ENCODE data around the gene SCLY. TPM values are rescaled to one million over a fixed set of nuclear protein-coding genes. Genes with fewer than 3 reads are reported as not detected.

SCLY gene
- total RNA-seq, 1 experiment from 2014 or later, result 28.7 TPM

GRCh38 chr2:238094438-238095022, 33.7 kb downstream of the SCLY start:
- no peaks in the 10 kb centered on the region for H3K9me2 ChIP-seq (ENCODE audit: insufficient read depth)
- ATAC-seq (no peak), DNase-seq (ENCODE audit: low read depth, low spot score) (no peak)
- ChIA-PET CTCF (no interaction called here), POLR2A (no interaction called here), RAD21 (ENCODE audit: low non-redundant PET in 1 of 2, low total read pairs in 2 of 2, uncharacterized antibody in 2 of 2, unreplicated experiment in 2 of 2) (no interaction called here)
- H3K9me3 ChIP-seq (ENCODE audit: control insufficient read depth in 1 of 2, insufficient read depth in 1 of 2, low read depth in 1 of 2, low read length in 2 of 2), result no peaks in the 10 kb centered on the region
- no peaks in the 10 kb centered on the region for H3K36me3 ChIP-seq (ENCODE audit: control insufficient read depth in 1 of 2, insufficient read depth in 2 of 2, low read length in 2 of 2)
- no peak overlapping the region for H3K4me3 ChIP-seq (replicated peaks in 1 of 2; ENCODE audit: low read depth in 1 of 2, low read length in 2 of 2)
- no peak overlapping the region for H2AFZ ChIP-seq (ENCODE audit: low read depth, low read length, poor library complexity, severe bottlenecking)
- no peaks in the 10 kb centered on the region for H3K79me2 ChIP-seq (ENCODE audit: insufficient read depth, low read length)
- intact Hi-C loops (cut with micrococcal nuclease), result no loop called here
- H3K27me3 ChIP-seq (ENCODE audit: insufficient read depth, low read length), result no peaks in the 10 kb centered on the region
- no peak overlapping the region for H3K27ac ChIP-seq (ENCODE audit: low read depth, low read length)
- BruUV-seq (replicated peaks), result no TSS peak
- H3K4me2 ChIP-seq (ENCODE audit: low read length), result no peak overlapping the region
- H4K20me1 ChIP-seq (ENCODE audit: insufficient read depth), result no peaks in the 10 kb centered on the region
- TF ChIP-seq ZNF274 (IDR thresholded peaks at IDR 0.05; ENCODE audit: low read depth, low read length), result no peak
- TF ChIP-seq YY1 (IDR thresholded peaks at IDR 0.05; ENCODE audit: extremely low read depth, insufficient replicate concordance, low read depth, low read length), result no peak
- TF ChIP-seq CBX3 (IDR thresholded peaks at IDR 0.05; ENCODE audit: low read depth), result no peak
- TF ChIP-seq TCF7L2 (IDR thresholded peaks at IDR 0.05; ENCODE audit: borderline replicate concordance, extremely low read depth, insufficient read depth, insufficient read length), result no peak
- TF ChIP-seq ZFX (IDR thresholded peaks at IDR 0.05), result no peak
- no peak for TF ChIP-seq CTCF (IDR thresholded peaks at IDR 0.05 in 2 of 3, conservative IDR thresholded peaks at IDR 0.05 in 1 of 3; ENCODE audit: borderline replicate concordance in 1 of 3, insufficient read depth in 1 of 3, low read depth in 2 of 3, low read length in 2 of 3)
- H3K4me1 ChIP-seq (ENCODE audit: control insufficient read depth in 1 of 2, insufficient read depth in 2 of 2, low read length in 2 of 2), result peaks cover 6 to 15% of the 10 kb centered on the region in 2 experiments; a peak in 3 of 4 replicates
- no peak overlapping the region for H3K9ac ChIP-seq (ENCODE audit: low read length)

DNA sequence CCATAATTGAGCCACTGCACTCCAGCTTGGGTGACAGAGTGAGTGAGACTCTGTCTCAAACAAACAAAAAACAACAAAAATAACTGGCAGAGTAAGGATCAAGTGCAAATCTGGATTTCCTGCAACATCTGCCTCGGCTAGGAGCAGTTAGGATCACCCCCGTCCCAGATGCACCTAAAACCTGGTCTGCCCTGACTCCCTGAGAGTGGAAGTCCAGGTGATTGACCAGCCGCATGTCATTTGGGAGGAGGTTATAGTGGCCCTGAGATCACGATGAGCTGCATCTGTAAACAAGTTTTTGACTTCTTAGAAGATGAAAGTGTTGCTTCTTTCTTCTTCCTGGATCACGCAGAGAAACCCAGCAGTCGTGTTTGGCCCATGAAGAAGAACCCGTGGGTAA, 34.3 kb downstream of the SCLY start:
- no TSS peak for BruUV-seq (replicated peaks)
- no peaks in the 10 kb centered on the region for H3K9me2 ChIP-seq (ENCODE audit: insufficient read depth)
- no peaks in the 10 kb centered on the region for H3K27me3 ChIP-seq (ENCODE audit: insufficient read depth, low read length)
- no peak overlapping the region for H3K4me2 ChIP-seq (ENCODE audit: low read length)
- H3K36me3 ChIP-seq (ENCODE audit: control insufficient read depth in 1 of 2, insufficient read depth in 2 of 2, low read length in 2 of 2), result no peaks in the 10 kb centered on the region
- H3K79me2 ChIP-seq (ENCODE audit: insufficient read depth, low read length), result no peaks in the 10 kb centered on the region
- no peak overlapping the region for H2AFZ ChIP-seq (ENCODE audit: low read depth, low read length, poor library complexity, severe bottlenecking)
- H3K4me1 ChIP-seq (ENCODE audit: control insufficient read depth in 1 of 2, insufficient read depth in 2 of 2, low read length in 2 of 2), result peaks cover 6 to 15% of the 10 kb centered on the region in 2 experiments; a peak in 3 of 4 replicates
- ATAC-seq, result no peak
- ChIA-PET CTCF (no interaction called here), POLR2A (no interaction called here), RAD21 (ENCODE audit: low non-redundant PET in 1 of 2, low total read pairs in 2 of 2, uncharacterized antibody in 2 of 2, unreplicated experiment in 2 of 2) (interaction anchor here in 1 of 2 experiments (0.7 kb wide), 1 partner anchor 44 kb away, joined by 3 read pairs; no protein-coding TSS in a partner anchor)
- intact Hi-C loops (cut with micrococcal nuclease), result no loop called here
- no peak overlapping the region for H3K4me3 ChIP-seq (replicated peaks in 1 of 2; ENCODE audit: low read depth in 1 of 2, low read length in 2 of 2)
- no peak overlapping the region for H3K9ac ChIP-seq (ENCODE audit: low read length)
- no peak overlapping the region for H3K27ac ChIP-seq (ENCODE audit: low read depth, low read length)
- H3K9me3 ChIP-seq (ENCODE audit: control insufficient read depth in 1 of 2, insufficient read depth in 1 of 2, low read depth in 1 of 2, low read length in 2 of 2), result no peaks in the 10 kb centered on the region
- DNase-seq (ENCODE audit: low read depth, low spot score), result no peak
- no peaks in the 10 kb centered on the region for H4K20me1 ChIP-seq (ENCODE audit: insufficient read depth)
- TF ChIP-seq JUND (IDR thresholded peaks at IDR 0.05) (no peak), SRF (IDR thresholded peaks at IDR 0.05; ENCODE audit: low read depth) (no peak), TCF7L2 (IDR thresholded peaks at IDR 0.05; ENCODE audit: borderline replicate concordance, extremely low read depth, insufficient read depth, insufficient read length) (no peak), FOSL1 (IDR thresholded peaks at IDR 0.05; ENCODE audit: low read depth) (no peak), ATF3 (IDR thresholded peaks at IDR 0.05) (no peak), POLR2AphosphoS5 (IDR thresholded peaks at IDR 0.05; ENCODE audit: low read depth, low read length) (no peak), RAD21 (IDR thresholded peaks at IDR 0.05; ENCODE audit: low read depth) (no peak), SP1 (IDR thresholded peaks at IDR 0.05; ENCODE audit: low read depth) (no peak), EGR1 (IDR thresholded peaks at IDR 0.05; ENCODE audit: low read depth) (no peak)
- TF ChIP-seq, protein P1, sequence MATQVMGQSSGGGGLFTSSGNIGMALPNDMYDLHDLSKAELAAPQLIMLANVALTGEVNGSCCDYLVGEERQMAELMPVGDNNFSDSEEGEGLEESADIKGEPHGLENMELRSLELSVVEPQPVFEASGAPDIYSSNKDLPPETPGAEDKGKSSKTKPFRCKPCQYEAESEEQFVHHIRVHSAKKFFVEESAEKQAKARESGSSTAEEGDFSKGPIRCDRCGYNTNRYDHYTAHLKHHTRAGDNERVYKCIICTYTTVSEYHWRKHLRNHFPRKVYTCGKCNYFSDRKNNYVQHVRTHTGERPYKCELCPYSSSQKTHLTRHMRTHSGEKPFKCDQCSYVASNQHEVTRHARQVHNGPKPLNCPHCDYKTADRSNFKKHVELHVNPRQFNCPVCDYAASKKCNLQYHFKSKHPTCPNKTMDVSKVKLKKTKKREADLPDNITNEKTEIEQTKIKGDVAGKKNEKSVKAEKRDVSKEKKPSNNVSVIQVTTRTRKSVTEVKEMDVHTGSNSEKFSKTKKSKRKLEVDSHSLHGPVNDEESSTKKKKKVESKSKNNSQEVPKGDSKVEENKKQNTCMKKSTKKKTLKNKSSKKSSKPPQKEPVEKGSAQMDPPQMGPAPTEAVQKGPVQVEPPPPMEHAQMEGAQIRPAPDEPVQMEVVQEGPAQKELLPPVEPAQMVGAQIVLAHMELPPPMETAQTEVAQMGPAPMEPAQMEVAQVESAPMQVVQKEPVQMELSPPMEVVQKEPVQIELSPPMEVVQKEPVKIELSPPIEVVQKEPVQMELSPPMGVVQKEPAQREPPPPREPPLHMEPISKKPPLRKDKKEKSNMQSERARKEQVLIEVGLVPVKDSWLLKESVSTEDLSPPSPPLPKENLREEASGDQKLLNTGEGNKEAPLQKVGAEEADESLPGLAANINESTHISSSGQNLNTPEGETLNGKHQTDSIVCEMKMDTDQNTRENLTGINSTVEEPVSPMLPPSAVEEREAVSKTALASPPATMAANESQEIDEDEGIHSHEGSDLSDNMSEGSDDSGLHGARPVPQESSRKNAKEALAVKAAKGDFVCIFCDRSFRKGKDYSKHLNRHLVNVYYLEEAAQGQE (IDR thresholded peaks at IDR 0.05; ENCODE audit: low read depth), result no peak
